Lower leg skin (tissue), 4 donors: ENCODE results near the gene GUF1. TPM values are rescaled to one million over a fixed set of nuclear protein-coding genes. Genes with fewer than 3 reads are reported as not detected.

Experiments
- DNase-seq, 2 donors: peaks; one replicate each; pipeline ENCODE4 v3.0.0-alpha.2; 2019; ENCODE audit warnings: low spot score in 2 of 2
- H3K4me3 ChIP-seq: fragments of 200-600 bp; sonication (generic); 2 replicates; pipeline ENCODE4 v1.5.1; 2017; ENCODE audit warnings: mild to moderate bottlenecking, low read depth; ENCODE audit not compliant: poor library complexity, severe bottlenecking
- POLR2A ChIP-seq, 2 donors: fragments of 450-650 bp; IDR thresholded peaks; one replicate each; pipeline ENCODE4 v1.6.1; 2016 to 2017; ENCODE audit warnings: antibody characterized with exemption in 2 of 2, mild to moderate bottlenecking in 1 of 2, moderate library complexity in 1 of 2
- WGBS, 2 donors: methylation state at CpG; one replicate each; pipeline ENCODE4 v1.1.5; 2018; 5-methylcytosine and 5-hydroxymethylcytosine counted together
- intact Hi-C: fragments of 100-400 bp; cut with DNase I; formaldehyde crosslinking; loops from one replicate; pipeline ENCODE4 v1.15.0; 2023; ENCODE audit warnings: low total_unique reads
- total RNA-seq, 4 donors: library from RNA; depleted of rRNA; stranded (reverse); fragments of >200 nt; gene quantifications; one replicate each; pipeline ENCODE4 v1.1.0, GENCODE V29; 2016
- TF ChIP-seq, protein P1 (sequence below), 3 donors: fragments of 450-650 bp; IDR thresholded peaks; one replicate each; pipeline ENCODE4 v1.5.1; 2016; ENCODE audit warnings: antibody characterized with exemption in 3 of 3, mild to moderate bottlenecking in 3 of 3, moderate library complexity in 2 of 3

The GUF1 gene
- total RNA-seq, 4 donors from 2014 or later = 13.4 to 19.8 (median 17.4) TPM

DNA sequence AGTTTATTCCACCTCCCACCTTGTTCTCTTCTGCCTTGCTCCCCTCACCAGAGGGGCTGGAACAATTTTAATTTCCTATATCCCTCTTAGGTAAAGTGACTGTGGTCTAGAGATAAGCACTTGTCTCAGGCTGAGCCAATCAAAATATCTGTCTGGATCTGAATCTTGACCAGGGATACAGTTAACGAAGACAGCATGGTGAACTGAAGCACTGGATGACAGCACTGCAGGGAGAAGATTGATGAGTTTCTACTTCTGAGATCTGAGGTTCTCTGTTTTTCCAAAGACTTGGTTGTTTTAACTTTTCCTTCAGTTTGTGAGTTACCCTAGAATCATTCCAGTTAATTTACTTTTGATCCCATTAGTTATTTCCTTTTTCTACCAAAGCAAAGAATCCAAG lies 34.9 kb downstream of the GUF1 start:
- intact Hi-C loops = no loop called here
- 89 to 90% methylated on average over 1 of the region's 1 CpG for WGBS, 2 donors
- no peak overlapping the region for H3K4me3 ChIP-seq
- no peak for DNase-seq
- TF ChIP-seq, protein P1, sequence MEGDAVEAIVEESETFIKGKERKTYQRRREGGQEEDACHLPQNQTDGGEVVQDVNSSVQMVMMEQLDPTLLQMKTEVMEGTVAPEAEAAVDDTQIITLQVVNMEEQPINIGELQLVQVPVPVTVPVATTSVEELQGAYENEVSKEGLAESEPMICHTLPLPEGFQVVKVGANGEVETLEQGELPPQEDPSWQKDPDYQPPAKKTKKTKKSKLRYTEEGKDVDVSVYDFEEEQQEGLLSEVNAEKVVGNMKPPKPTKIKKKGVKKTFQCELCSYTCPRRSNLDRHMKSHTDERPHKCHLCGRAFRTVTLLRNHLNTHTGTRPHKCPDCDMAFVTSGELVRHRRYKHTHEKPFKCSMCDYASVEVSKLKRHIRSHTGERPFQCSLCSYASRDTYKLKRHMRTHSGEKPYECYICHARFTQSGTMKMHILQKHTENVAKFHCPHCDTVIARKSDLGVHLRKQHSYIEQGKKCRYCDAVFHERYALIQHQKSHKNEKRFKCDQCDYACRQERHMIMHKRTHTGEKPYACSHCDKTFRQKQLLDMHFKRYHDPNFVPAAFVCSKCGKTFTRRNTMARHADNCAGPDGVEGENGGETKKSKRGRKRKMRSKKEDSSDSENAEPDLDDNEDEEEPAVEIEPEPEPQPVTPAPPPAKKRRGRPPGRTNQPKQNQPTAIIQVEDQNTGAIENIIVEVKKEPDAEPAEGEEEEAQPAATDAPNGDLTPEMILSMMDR (IDR thresholded peaks at IDR 0.05) = no peak
- no peak for TF ChIP-seq POLR2A (IDR thresholded peaks at IDR 0.05)

DNA sequence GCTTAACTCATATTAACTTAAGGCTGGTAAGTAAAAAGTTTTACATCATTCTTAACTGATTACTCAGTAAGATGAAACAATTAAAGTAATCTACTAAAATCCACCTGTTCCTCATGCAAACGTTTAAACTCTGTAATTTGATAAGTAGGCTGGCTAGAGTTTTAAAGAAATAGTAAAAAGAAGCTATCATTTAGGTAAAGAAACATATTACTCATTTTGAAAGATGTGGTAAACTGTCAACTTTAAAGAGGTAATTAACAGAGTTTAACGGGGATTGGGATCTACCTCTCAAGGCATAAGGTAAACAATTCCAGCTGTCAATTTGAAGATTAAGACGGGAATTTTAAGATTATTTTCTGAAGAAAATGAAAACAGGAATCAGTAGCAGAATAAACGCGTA lies 38.4 kb downstream of the GUF1 start:
- intact Hi-C loops = no loop called here
- 69 to 78% methylated on average over 5 of the region's 5 CpGs for WGBS, 2 donors
- H3K4me3 ChIP-seq = no peak overlapping the region
- no peak for DNase-seq
- TF ChIP-seq, protein P1 (IDR thresholded peaks at IDR 0.05) = no peak
- TF ChIP-seq POLR2A (IDR thresholded peaks at IDR 0.05) = no peak

DNA sequence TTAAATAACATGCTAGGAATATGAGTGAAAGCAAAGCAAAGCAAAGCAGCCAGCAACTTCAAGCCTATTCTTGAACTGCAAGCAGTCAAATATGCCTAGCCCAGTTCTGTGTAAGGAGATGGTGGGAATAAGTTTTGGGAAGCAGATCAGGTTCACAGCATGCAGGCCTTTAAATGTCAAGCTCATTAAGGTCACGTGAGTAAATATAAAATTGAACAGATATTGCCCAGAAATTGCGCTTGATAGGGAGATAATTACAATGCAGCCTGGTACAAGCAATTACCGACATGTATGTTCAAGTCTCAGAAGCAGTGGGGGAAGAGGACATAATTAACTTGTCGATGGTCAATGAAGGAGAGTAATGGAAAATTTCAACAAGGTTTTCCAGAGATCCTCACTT lies 42.2 kb downstream of the GUF1 start:
- intact Hi-C loops = no loop called here
- 83 to 91% methylated on average over 4 of the region's 4 CpGs for WGBS, 2 donors
- H3K4me3 ChIP-seq = no peak overlapping the region
- no peak for DNase-seq
- TF ChIP-seq, protein P1 (IDR thresholded peaks at IDR 0.05) = no peak
- TF ChIP-seq POLR2A (IDR thresholded peaks at IDR 0.05) = no peak

DNA sequence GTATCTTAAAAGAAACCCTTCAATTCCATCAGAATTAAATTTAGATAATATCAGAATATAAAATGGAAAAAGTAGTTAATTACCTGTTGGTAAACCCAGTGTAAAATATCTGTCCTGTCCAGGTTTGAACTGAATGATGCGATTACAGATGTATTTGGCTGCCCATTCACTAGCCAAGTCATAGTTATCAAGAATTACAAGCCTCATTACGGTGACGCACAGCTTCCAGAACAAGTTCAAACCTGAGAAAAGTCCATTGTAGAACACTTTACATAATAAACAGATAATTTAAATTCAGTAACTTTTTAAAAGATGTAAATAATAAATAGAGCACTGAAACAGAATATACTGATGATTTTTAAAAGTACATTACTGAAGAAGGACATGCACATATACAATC lies 43.8 kb downstream of the GUF1 start:
- DNase-seq = no peak
- intact Hi-C loops = no loop called here
- 54 to 61% methylated on average over 3 of the region's 3 CpGs for WGBS, 2 donors
- TF ChIP-seq, protein P1 (IDR thresholded peaks at IDR 0.05) = no peak
- no peak for TF ChIP-seq POLR2A (IDR thresholded peaks at IDR 0.05)
- no peak overlapping the region for H3K4me3 ChIP-seq

DNA sequence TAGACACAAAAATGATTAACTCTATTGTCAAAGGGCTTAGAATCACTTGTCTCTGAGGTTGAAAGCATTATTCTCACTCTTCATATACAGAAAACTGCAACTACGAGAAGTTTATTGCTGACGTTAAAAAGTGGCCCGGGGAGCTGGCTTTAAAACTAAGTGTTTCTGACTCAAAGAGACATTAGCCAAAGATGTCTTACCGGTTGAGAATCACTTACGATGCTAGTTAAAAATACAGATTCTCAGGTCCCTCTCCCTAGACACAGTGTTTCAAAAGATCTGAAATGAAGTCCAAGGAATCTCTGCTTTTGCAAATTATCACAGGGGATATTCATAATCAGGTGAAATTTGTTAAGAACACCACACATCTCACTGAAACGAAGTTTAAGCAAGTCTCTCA lies 46.9 kb downstream of the GUF1 start:
- WGBS, 2 donors = 34 to 41% methylated on average over 6 of the region's 6 CpGs
- no peak for DNase-seq
- no peak overlapping the region for H3K4me3 ChIP-seq
- intact Hi-C loops = no loop called here
- TF ChIP-seq, protein P1 (IDR thresholded peaks at IDR 0.05) = no peak
- no peak for TF ChIP-seq POLR2A (IDR thresholded peaks at IDR 0.05)

DNA sequence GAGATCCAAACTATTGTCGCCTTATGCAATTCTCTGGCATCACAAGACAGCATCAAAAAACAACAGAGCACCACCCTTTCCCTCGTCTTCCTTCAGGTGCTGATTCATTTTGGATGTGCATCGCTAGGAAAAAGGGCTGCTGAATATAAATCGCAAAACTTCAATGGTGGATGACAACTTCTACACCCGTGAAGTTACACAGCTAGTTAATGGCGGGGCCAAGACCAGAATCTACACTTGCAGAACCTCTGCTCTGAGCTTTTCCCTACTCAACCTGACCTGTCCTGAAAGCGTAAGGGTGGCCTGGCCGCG lies 47.5 kb downstream of the GUF1 start:
- intact Hi-C loops = no loop called here
- TF ChIP-seq, protein P1 (IDR thresholded peaks at IDR 0.05) = no peak
- TF ChIP-seq POLR2A (IDR thresholded peaks at IDR 0.05) = no peak
- peak in 1 of 2 donors; percentile 13 for DNase-seq

More for the DNA sequence above, 47.5 kb downstream of the GUF1 start:
- WGBS, 2 donors = 2 to 3% methylated on average over 9 of the region's 9 CpGs
- H3K4me3 ChIP-seq = peak overlapping the region; percentile 70
